H1 (cell line): ENCODE results near the gene TMEM225B. TPM values are rescaled to one million over a fixed set of nuclear protein-coding genes. Genes with fewer than 3 reads are reported as not detected.

ENCODE experiments used
- CTCF ChIA-PET: fragments of 300-600 bp; sonication (Branson Sonifier 250); formaldehyde crosslinking; loops from one replicate; lab custom pipeline; 2021; ENCODE audit not compliant: partially characterized antibody; lab: Charles Lee
- POLR2A ChIA-PET: fragments of 300-600 bp; sonication (Branson Sonifier 250); formaldehyde crosslinking; loops from one replicate; lab custom pipeline; 2021; ENCODE audit warnings: inconsistent platforms; ENCODE audit not compliant: partially characterized antibody; lab: Charles Lee
- DNase-seq, 2 experiments: peaks; one replicate each; pipeline versions ENCODE4 v3.0.0 to v3.0.0-alpha.2; 2010 to 2022; ENCODE audit warnings: low spot score in 2 of 2, low read depth in 1 of 2, mixed read lengths in 1 of 2
- FAIRE-seq: peaks from 2 replicates; lab custom pipeline; 2011; peaks lifted over from hg19 to GRCh38; lab: Jason Lieb, UNC
- H2AFZ ChIP-seq: 2 replicates; pipeline ENCODE4 v1.8.1; 2012; ENCODE audit warnings: low read length, inconsistent platforms
- H2AK5ac ChIP-seq: 2 replicates; pipeline ENCODE4 v1.6.1; 2013; ENCODE audit warnings: low read depth, low read length
- H2BK120ac ChIP-seq: replicated peaks from 2 replicates; pipeline ENCODE3; 2013; ENCODE audit warnings: low read depth, low read length, inconsistent platforms
- H2BK12ac ChIP-seq: 2 replicates; pipeline ENCODE4 v1.6.1; 2013; ENCODE audit warnings: low read depth, low read length
- H2BK15ac ChIP-seq: 2 replicates; pipeline ENCODE4 v1.6.1; 2013; ENCODE audit warnings: low read length
- H2BK20ac ChIP-seq: 2 replicates; pipeline ENCODE4 v1.6.1; 2013; ENCODE audit warnings: low read length
- H2BK5ac ChIP-seq: 2 replicates; pipeline ENCODE4 v1.6.1; 2013; ENCODE audit warnings: low read depth, low read length
- H3K14ac ChIP-seq: 2 replicates; pipeline ENCODE4 v1.6.1; 2013; ENCODE audit warnings: inconsistent platforms; ENCODE audit not compliant: insufficient read length
- H3K18ac ChIP-seq: 2 replicates; pipeline ENCODE4 v1.6.1; 2013; ENCODE audit warnings: low read length; ENCODE audit errors: extremely low read depth
- H3K23ac ChIP-seq: 2 replicates; pipeline ENCODE4 v1.6.1; 2013; ENCODE audit warnings: inconsistent platforms; ENCODE audit not compliant: insufficient read length
- H3K23me2 ChIP-seq: 2 replicates; pipeline ENCODE4 v1.6.1; 2013; ENCODE audit warnings: low read depth, low read length
- H3K27ac ChIP-seq: 2 replicates; pipeline ENCODE4 v1.6.1; 2011; ENCODE audit warnings: low read depth, low read length, inconsistent platforms
- H3K27me3 ChIP-seq, 4 experiments: replicated peaks in 1 of 4; 1 replicate in 1 of 4; 2 replicates in 3 of 4; pipeline versions ENCODE4 v1.6.1 to v1.8.1; 2011 to 2013; ENCODE audit warnings: low read length in 3 of 4, mild to moderate bottlenecking in 3 of 4, inconsistent platforms in 2 of 4, mixed read lengths in 2 of 4, moderate library complexity in 1 of 4; ENCODE audit not compliant: control insufficient read depth in 3 of 4, insufficient read depth in 3 of 4; ENCODE audit errors: extremely low read depth in 1 of 4
- H3K36me3 ChIP-seq, 4 experiments: 2 replicates each; pipeline versions ENCODE4 v1.6.1 to v1.8.1; 2011 to 2013; ENCODE audit warnings: mild to moderate bottlenecking in 4 of 4, low read length in 3 of 4, moderate library complexity in 2 of 4, control low read depth in 1 of 4, inconsistent platforms in 1 of 4; ENCODE audit not compliant: insufficient read depth in 4 of 4, control insufficient read depth in 2 of 4
- H3K4ac ChIP-seq: replicated peaks from 2 replicates; pipeline ENCODE3; 2013; ENCODE audit warnings: low read length, low read depth, mixed read lengths, inconsistent platforms; ENCODE audit not compliant: insufficient read length
- H3K4me1 ChIP-seq, 4 experiments: replicated peaks in 1 of 4; 1 replicate in 1 of 4; 2 replicates in 3 of 4; pipeline versions ENCODE4 v1.6.1 to v1.8.1; 2011 to 2013; ENCODE audit warnings: low read length in 3 of 4, inconsistent platforms in 2 of 4, mixed read lengths in 1 of 4; ENCODE audit not compliant: insufficient read depth in 4 of 4, control insufficient read depth in 3 of 4
- H3K4me2 ChIP-seq, 2 experiments: 2 replicates each; pipeline versions ENCODE4 v1.6.1 to v1.8.1; 2011 to 2013; ENCODE audit warnings: low read depth in 2 of 2, low read length in 2 of 2, control low read depth in 1 of 2, inconsistent platforms in 1 of 2, mild to moderate bottlenecking in 1 of 2; ENCODE audit not compliant: insufficient read depth in 1 of 2
- H3K4me3 ChIP-seq, 4 experiments: fragments of 200-600, 300-600 bp in 1 of 4; sonication (generic), shearing (Covaris generic), sonication (Bioruptor Twin) in 1 of 4; 2 replicates each; pipeline versions ENCODE4 v1.5.1 to v1.8.1; 2011 to 2016; ENCODE audit warnings: low read length in 4 of 4, low read depth in 3 of 4, control low read depth in 2 of 4, inconsistent platforms in 2 of 4, mild to moderate bottlenecking in 2 of 4, mixed read lengths in 1 of 4, moderate library complexity in 1 of 4; ENCODE audit not compliant: insufficient read depth in 2 of 4; ENCODE audit errors: extremely low read depth in 1 of 4
- H3K56ac ChIP-seq: replicated peaks from 2 replicates; pipeline ENCODE3; 2013; ENCODE audit warnings: low read depth, mild to moderate bottlenecking, mixed read lengths, low read length, inconsistent platforms; ENCODE audit not compliant: insufficient read length
- H3K79me1 ChIP-seq: 2 replicates; pipeline ENCODE4 v1.6.1; 2013; ENCODE audit warnings: low read depth, low read length, control low read depth
- H3K79me2 ChIP-seq, 2 experiments: 2 replicates each; pipeline versions ENCODE4 v1.6.1 to v1.8.1; 2012 to 2013; ENCODE audit warnings: low read length in 2 of 2, mild to moderate bottlenecking in 2 of 2, inconsistent platforms in 1 of 2; ENCODE audit not compliant: insufficient read depth in 2 of 2, control insufficient read depth in 1 of 2
- H3K9ac ChIP-seq, 4 experiments: replicated peaks in 1 of 4; 1 replicate in 1 of 4; 2 replicates in 3 of 4; pipeline versions ENCODE4 v1.6.1 to v1.8.1; 2011 to 2013; ENCODE audit warnings: low read depth in 3 of 4, low read length in 3 of 4, control low read depth in 2 of 4, mild to moderate bottlenecking in 2 of 4, moderate library complexity in 2 of 4, inconsistent platforms in 1 of 4; ENCODE audit errors: extremely low read depth in 1 of 4
- H3K9me3 ChIP-seq, 2 experiments: 2 replicates each; pipeline versions ENCODE4 v1.6.1 to v1.8.1; 2012 to 2013; ENCODE audit warnings: mild to moderate bottlenecking in 2 of 2, moderate library complexity in 2 of 2, control low read depth in 1 of 2, inconsistent platforms in 1 of 2, low read depth in 1 of 2, low read length in 1 of 2, mixed read lengths in 1 of 2; ENCODE audit not compliant: insufficient read depth in 2 of 2
- H4K20me1 ChIP-seq, 2 experiments: replicated peaks in 1 of 2; 2 replicates each; pipeline versions ENCODE3 to v1.8.1; 2011 to 2013; ENCODE audit warnings: inconsistent platforms in 2 of 2, low read length in 2 of 2, mild to moderate bottlenecking in 1 of 2; ENCODE audit not compliant: insufficient read depth in 2 of 2, control insufficient read depth in 1 of 2
- H4K5ac ChIP-seq: 2 replicates; pipeline ENCODE4 v1.6.1; 2013; ENCODE audit warnings: low read length, low read depth, mixed read lengths, inconsistent platforms; ENCODE audit not compliant: insufficient read length
- H4K8ac ChIP-seq: 2 replicates; pipeline ENCODE4 v1.8.0; 2013; ENCODE audit warnings: mild to moderate bottlenecking, moderate library complexity, low read length, inconsistent platforms; ENCODE audit not compliant: insufficient read depth; ENCODE audit errors: extremely low read depth
- H4K91ac ChIP-seq: replicated peaks from 2 replicates; pipeline ENCODE3; 2013; ENCODE audit warnings: low read length, mixed read lengths, inconsistent platforms; ENCODE audit not compliant: insufficient read length
- CTCF ChIP-seq, 3 experiments: IDR thresholded peaks; 1 replicate in 2 of 3; 2 replicates in 1 of 3; pipeline versions ENCODE4 v1.5.1 to v1.6.1; 2011; ENCODE audit warnings: low read length in 3 of 3, mild to moderate bottlenecking in 3 of 3, inconsistent platforms in 2 of 3, low read depth in 1 of 3, moderate library complexity in 1 of 3; ENCODE audit not compliant: insufficient read depth in 1 of 3; ENCODE audit errors: control extremely low read depth in 1 of 3
- POU5F1 ChIP-seq: IDR thresholded peaks from 2 replicates; pipeline ENCODE4 v1.6.1; 2011; ENCODE audit warnings: low read depth, mild to moderate bottlenecking, low read length, moderate library complexity
- USF2 ChIP-seq: IDR thresholded peaks from 2 replicates; pipeline ENCODE4 v1.6.1; 2011; ENCODE audit warnings: low read length, improper control_type of control experiment
- WGBS, 2 experiments: shearing (Covaris generic) in 1 of 2; methylation state at CpG; one replicate each; pipeline versions ENCODE4 v1.1.6 to v1.1.7; 2013 to 2015; ENCODE audit warnings: low lambda C conversion rate in 2 of 2, mixed read lengths in 2 of 2, inconsistent platforms in 1 of 2, low coverage in 1 of 2, missing lambda C conversion rate in 1 of 2; ENCODE audit not compliant: insufficient replicate concordance in 2 of 2, insufficient coverage in 1 of 2, insufficient read length in 1 of 2; ENCODE audit errors: extremely low coverage in 1 of 2, missing lambda C conversion rate in 1 of 2; 5-methylcytosine and 5-hydroxymethylcytosine counted together
- polyA plus RNA-seq, 7 experiments: library from polyadenylated mRNA; depleted of rRNA in 3 of 7; stranded (reverse) in 5 of 7; unstranded in 2 of 7; fragments of >200 nt in 5 of 7; fragments of 200-250 nt in 2 of 7; gene quantifications; 1 replicate in 5 of 7; 2 replicates in 1 of 7; 4 replicates in 1 of 7; pipeline versions ENCODE4 v1.2.1 to v1.2.3, GENCODE V29; 2011 to 2013; ENCODE audit warnings: missing spikeins in 2 of 7, mixed read lengths in 2 of 7
- total RNA-seq: library from RNA; stranded (reverse); fragmentation: NEBNext Ultra II Directional; extraction: Animal tissue kit (Norgen Biotek cat#: 25700); gene quantifications from 2 replicates; pipeline ENCODE4 v1.2.1, GENCODE V29; 2021

Gene TMEM225B
- total and polyA plus RNA-seq, 2 of the 8 experiments (the other 6 are each of a cell fraction or from before 2014, with no cell fraction given), result 0.68 TPM; not detected in 1

- H3K36me3 ChIP-seq, result peaks cover 8 to 37% (median 29%) of the 10 kb centered on the region in 4 experiments
- no peak for FAIRE-seq
- POLR2A ChIA-PET, result interaction anchor here (0.6 to 2.8 kb wide), 27 partner anchors 10 to 453 kb away, joined by 3 to 17 read pairs (median 4); partner anchors contain the start of genes FAM200A, TMEM225B, ZKSCAN1 and ZNF394
These were observed 19.2 kb downstream of the TMEM225B start for GRCh38 chr7:99617192-99617781.

More at GRCh38 chr7:99617192-99617781, 19.2 kb downstream of the TMEM225B start:
- Histone ChIP-seq H3K79me1 (peaks cover 8% of the 10 kb centered on the region), H2BK5ac (peak overlapping the region; percentile 45; the same call in 1 of the 2 replicates), H3K9ac (peak overlapping the region; percentile 83 to 99 (median 93)), H4K91ac (no peak overlapping the region), H2AFZ (no peak overlapping the region), H3K4me3 (peak overlapping the region; percentile 88 to 96 (median 94)), H3K23me2 (peaks cover 7% of the 10 kb centered on the region), H4K8ac (peak overlapping the region; percentile 90), H3K9me3 (no peaks in the 10 kb centered on the region), H3K27ac (0 out of 2 replicates have a peak overlapping the region, but pooled peaks have one; percentile 96), H3K18ac (no peak overlapping the region), H3K79me2 (peaks cover 0 to 12% of the 10 kb centered on the region in 2 experiments; a peak in 1 of 4 replicates), H4K20me1 (peaks cover 0 to 4% of the 10 kb centered on the region in 2 experiments), H2BK120ac (no peak overlapping the region), H3K4me1 (no peaks in the 10 kb centered on the region; a peak in 2 of 7 replicates), H3K14ac (no peak overlapping the region), H2BK15ac (no peak overlapping the region), H3K27me3 (no peaks in the 10 kb centered on the region), H2AK5ac (no peak overlapping the region), H3K56ac (peak overlapping the region; percentile 3), H3K4me2 (peak overlapping the region; percentile 54 to 98), H3K23ac (no peak overlapping the region), H2BK20ac (no peak overlapping the region), H4K5ac (no peak overlapping the region), H3K4ac (no peak overlapping the region), H2BK12ac (no peak overlapping the region)
- 40% methylated on average over 21 of the region's 22 CpGs; no CpG with 5 or more reads in 1 of the 2 experiments for WGBS, 2 experiments
- CTCF ChIA-PET, result interaction anchor here (0.6 to 4.1 kb wide), 13 partner anchors 10 to 387 kb away, joined by 3 to 28 read pairs (median 5); partner anchors contain the start of genes TMEM225B and ZNF655
- TF ChIP-seq POU5F1, result no peak
- no peak for TF ChIP-seq CTCF (IDR thresholded peaks at IDR 0.05; ENCODE audit: control extremely low read depth in 1 of 3, insufficient read depth in 1 of 3, low read depth in 1 of 3, low read length in 3 of 3)
- no peak for TF ChIP-seq USF2
- DNase-seq, result no peak
